PC-9 (cell line): ENCODE data around the gene TNK1. TPM values are rescaled to one million over a fixed set of nuclear protein-coding genes. Genes with fewer than 3 reads are reported as not detected.

ENCODE experiments used
- BruUV-seq: library from RNA; stranded (reverse); fragments of 400-500 nt; replicated peaks from 2 replicates; lab custom pipeline; 2021; lab: Mats Ljungman, UMichigan
- CTCF ChIA-PET: fragments of 300-600 bp; sonication (Branson Sonifier 250); formaldehyde crosslinking; loops from one replicate; lab custom pipeline; 2022; ENCODE audit warnings: antibody characterized with exemption; lab: Charles Lee
- POLR2A ChIA-PET: fragments of 300-600 bp; sonication (Branson Sonifier 250); formaldehyde crosslinking; loops from one replicate; lab custom pipeline; 2022; ENCODE audit warnings: antibody characterized with exemption; ENCODE audit not compliant: unreplicated experiment; lab: Charles Lee
- DNase-seq, 2 experiments: peaks; one replicate each; pipeline versions ENCODE4 v3.0.0 to v3.0.0-alpha.2; 2015 to 2022; ENCODE audit warnings: mixed read lengths in 1 of 2
- H2AFZ ChIP-seq: fragments of 200-600 bp; sonication (generic); 2 replicates; pipeline ENCODE4 v1.8.1; 2017; ENCODE audit warnings: antibody characterized with exemption
- H3F3A ChIP-seq: fragments of 200-600 bp; sonication (generic); 2 replicates; pipeline ENCODE4 v1.8.1; 2017; ENCODE audit warnings: antibody characterized with exemption, mild to moderate bottlenecking, low read depth; ENCODE audit not compliant: insufficient read depth
- H3K27ac ChIP-seq: fragments of 200-600 bp; sonication (generic); 2 replicates; pipeline ENCODE4 v1.6.1; 2016; ENCODE audit warnings: mixed run types
- H3K27me3 ChIP-seq: fragments of 200-600 bp; sonication (generic); 2 replicates; pipeline ENCODE4 v1.6.1; 2016; ENCODE audit warnings: low read depth, mixed run types; ENCODE audit not compliant: insufficient read depth
- H3K36me3 ChIP-seq: fragments of 200-600 bp; sonication (generic); 2 replicates; pipeline ENCODE4 v1.6.1; 2016; ENCODE audit warnings: low read depth, mixed run types
- H3K4me1 ChIP-seq: fragments of 200-600 bp; sonication (generic); replicated peaks from 2 replicates; pipeline ENCODE4 v1.6.1; 2016; ENCODE audit warnings: mixed run types; ENCODE audit not compliant: insufficient read depth
- H3K4me2 ChIP-seq: fragments of 200-600 bp; sonication (generic); 2 replicates; pipeline ENCODE4 v1.6.1; 2017; ENCODE audit warnings: mixed run types
- H3K4me3 ChIP-seq: fragments of 200-600 bp; sonication (generic); 2 replicates; pipeline ENCODE4 v1.6.1; 2016; ENCODE audit warnings: mixed run types
- H3K79me2 ChIP-seq: fragments of 200-600 bp; sonication (generic); 2 replicates; pipeline ENCODE4 v1.6.1; 2017; ENCODE audit warnings: low read depth, mixed run types
- H3K9me2 ChIP-seq: fragments of 200-600 bp; sonication (generic); 2 replicates; pipeline ENCODE4 v1.8.1; 2017; ENCODE audit warnings: mild to moderate bottlenecking; ENCODE audit not compliant: insufficient read depth
- H3K9me3 ChIP-seq: fragments of 200-600 bp; sonication (generic); 2 replicates; pipeline ENCODE4 v1.8.1; 2016; ENCODE audit warnings: low read depth; ENCODE audit not compliant: insufficient read depth
- H4K20me1 ChIP-seq: fragments of 200-600 bp; sonication (generic); 2 replicates; pipeline ENCODE4 v1.8.1; 2017; ENCODE audit not compliant: insufficient read depth
- EZH2 ChIP-seq: fragments of 200-600 bp; sonication (generic); IDR thresholded peaks from 2 replicates; pipeline ENCODE4 v1.8.0; 2017; ENCODE audit warnings: antibody characterized with exemption, low read depth
- intact Hi-C: fragments of 100-400 bp; cut with micrococcal nuclease; formaldehyde crosslinking; loops from one replicate; pipeline ENCODE4 v1.10.0; 2022; ENCODE audit not compliant: unreplicated experiment
- total RNA-seq: library from RNA; stranded (reverse); gene quantifications from 2 replicates; pipeline ENCODE4 v1.2.3, GENCODE V29; 2021
- TF ChIP-seq, protein P1 (sequence below): fragments of 200-600 bp; sonication (generic); conservative IDR thresholded peaks from 2 replicates; pipeline ENCODE4 v1.6.1; 2017; ENCODE audit warnings: mixed run types, antibody characterized with exemption, mild to moderate bottlenecking, moderate library complexity

The TNK1 gene
- total RNA-seq, 1 experiment from 2014 or later = 18.8 TPM

DNA sequence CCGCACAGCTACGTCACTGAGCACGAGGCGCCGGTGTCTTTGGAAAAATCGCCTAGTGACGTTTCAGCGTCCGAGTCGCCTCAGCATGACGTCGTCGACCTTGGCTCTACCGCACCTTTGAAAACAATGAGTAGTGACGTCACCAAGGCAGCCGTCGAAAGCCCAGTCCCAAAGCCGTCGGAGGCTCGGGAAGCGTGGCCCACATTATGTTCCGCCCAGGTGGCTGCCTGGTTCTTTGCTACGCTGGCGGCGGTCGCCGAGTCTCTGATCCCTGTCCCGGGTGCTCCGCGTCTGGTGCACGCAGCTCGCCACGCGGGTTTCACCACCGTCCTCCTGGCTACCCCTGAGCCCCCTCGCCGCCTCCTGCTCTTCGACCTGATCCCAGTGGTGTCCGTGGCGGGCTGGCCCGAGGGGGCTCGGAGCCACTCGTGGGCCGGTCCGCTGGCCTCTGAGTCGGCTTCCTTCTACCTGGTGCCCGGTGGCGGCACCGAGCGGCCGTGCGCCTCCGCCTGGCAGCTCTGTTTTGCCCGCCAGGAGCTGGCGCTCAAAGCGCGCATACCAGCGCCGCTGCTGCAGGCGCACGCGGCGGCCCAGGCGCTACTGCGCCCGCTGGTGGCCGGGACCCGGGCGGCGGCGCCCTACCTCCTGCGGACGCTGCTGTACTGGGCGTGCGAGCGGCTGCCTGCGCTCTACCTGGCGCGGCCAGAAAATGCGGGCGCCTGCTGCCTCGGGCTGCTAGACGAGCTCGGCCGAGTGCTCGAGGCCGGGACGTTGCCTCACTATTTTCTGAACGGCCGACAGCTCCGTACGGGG, 55.9 kb downstream of the TNK1 start:
- Histone ChIP-seq H3K36me3 (no peaks in the 10 kb centered on the region), H3K4me3 (peak overlapping the region; percentile 57), H3K27ac (peak overlapping the region; percentile 68; the same call in 1 of the 2 replicates), H3K4me2 (peak overlapping the region; percentile 90), H2AFZ (peak overlapping the region; percentile 74), H3K27me3 (no peaks in the 10 kb centered on the region), H3K9me2 (no peaks in the 10 kb centered on the region), H3K79me2 (peaks cover 8% of the 10 kb centered on the region; the same call in 1 of the 2 replicates), H4K20me1 (no peaks in the 10 kb centered on the region), H3K9me3 (no peaks in the 10 kb centered on the region), H3K4me1 (0 out of 2 replicates have a peak, but pooled peaks cover 7% of the 10 kb centered on the region), H3F3A (peaks cover 13% of the 10 kb centered on the region; the same call in 1 of the 2 replicates)
- intact Hi-C loops = loop anchor here (2.0 to 5.0 kb wide), 2 partner anchors 42 to 66 kb away; partner anchors contain the start of gene PLSCR3
- peak; percentile 64 to 90 for DNase-seq
- BruUV-seq = no TSS peak
- POLR2A ChIA-PET = interaction anchor here (0.6 to 1.1 kb wide), 4 partner anchors 9 to 250 kb away, joined by 3 to 16 read pairs (median 4); partner anchors contain the start of genes GABARAP, POLR2A and TP53
- TF ChIP-seq EZH2 = no peak
- TF ChIP-seq, protein P1, sequence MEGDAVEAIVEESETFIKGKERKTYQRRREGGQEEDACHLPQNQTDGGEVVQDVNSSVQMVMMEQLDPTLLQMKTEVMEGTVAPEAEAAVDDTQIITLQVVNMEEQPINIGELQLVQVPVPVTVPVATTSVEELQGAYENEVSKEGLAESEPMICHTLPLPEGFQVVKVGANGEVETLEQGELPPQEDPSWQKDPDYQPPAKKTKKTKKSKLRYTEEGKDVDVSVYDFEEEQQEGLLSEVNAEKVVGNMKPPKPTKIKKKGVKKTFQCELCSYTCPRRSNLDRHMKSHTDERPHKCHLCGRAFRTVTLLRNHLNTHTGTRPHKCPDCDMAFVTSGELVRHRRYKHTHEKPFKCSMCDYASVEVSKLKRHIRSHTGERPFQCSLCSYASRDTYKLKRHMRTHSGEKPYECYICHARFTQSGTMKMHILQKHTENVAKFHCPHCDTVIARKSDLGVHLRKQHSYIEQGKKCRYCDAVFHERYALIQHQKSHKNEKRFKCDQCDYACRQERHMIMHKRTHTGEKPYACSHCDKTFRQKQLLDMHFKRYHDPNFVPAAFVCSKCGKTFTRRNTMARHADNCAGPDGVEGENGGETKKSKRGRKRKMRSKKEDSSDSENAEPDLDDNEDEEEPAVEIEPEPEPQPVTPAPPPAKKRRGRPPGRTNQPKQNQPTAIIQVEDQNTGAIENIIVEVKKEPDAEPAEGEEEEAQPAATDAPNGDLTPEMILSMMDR = peak; percentile 54
- CTCF ChIA-PET = interaction anchor here (0.6 to 2.9 kb wide), 8 partner anchors 9 to 251 kb away, joined by 3 to 19 read pairs (median 6); partner anchors contain the start of genes FXR2, TMEM256 and TP53

DNA sequence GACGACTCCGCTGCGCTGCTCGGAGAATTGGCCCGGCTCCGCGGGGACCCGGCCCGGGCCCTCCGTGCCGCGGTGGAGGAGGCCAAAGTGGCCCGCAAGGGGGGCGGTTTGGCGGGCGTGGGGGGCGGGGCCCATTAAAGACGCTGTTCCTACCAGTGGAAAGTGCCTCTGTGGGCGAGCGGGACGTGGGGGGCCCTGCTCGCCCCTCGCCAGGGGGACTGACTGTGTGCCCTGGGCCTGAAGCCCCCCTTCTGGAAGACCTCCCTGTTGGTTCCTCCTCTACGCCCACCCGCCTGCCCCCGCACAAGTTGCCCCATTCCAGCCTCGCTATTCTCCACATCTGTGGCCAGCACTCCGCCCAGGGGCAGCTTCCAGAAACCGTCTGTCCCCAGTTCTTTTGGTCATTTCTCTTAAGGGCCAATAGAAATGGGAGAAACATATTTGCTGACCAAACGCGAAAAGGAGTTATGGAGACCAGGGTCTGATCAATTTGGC, 56.5 kb downstream of the TNK1 start:
- CTCF ChIA-PET = interaction anchor here (0.6 to 2.9 kb wide), 5 partner anchors 8 to 250 kb away, joined by 3 to 19 read pairs (median 5); partner anchors contain the start of genes TMEM256 and TP53
- no peaks in the 10 kb centered on the region for H4K20me1 ChIP-seq
- no peaks in the 10 kb centered on the region for H3K9me3 ChIP-seq
- H2AFZ ChIP-seq = no peak overlapping the region
- no peaks in the 10 kb centered on the region for H3K36me3 ChIP-seq
- no TSS peak for BruUV-seq
- peak overlapping the region; percentile 90 for H3K4me2 ChIP-seq
- POLR2A ChIA-PET = interaction anchor here (0.6 to 0.7 kb wide), 2 partner anchors 8 to 146 kb away, joined by 4 to 7 read pairs; no protein-coding TSS in a partner anchor
- no peak for DNase-seq
- H3K79me2 ChIP-seq = peaks cover 8% of the 10 kb centered on the region; the same call in 1 of the 2 replicates
- H3K9me2 ChIP-seq = no peaks in the 10 kb centered on the region
- intact Hi-C loops = loop anchor here (2.0 to 5.0 kb wide), 2 partner anchors 43 to 65 kb away; partner anchors contain the start of gene PLSCR3
- TF ChIP-seq EZH2 = no peak
- TF ChIP-seq, protein P1 = no peak
- H3K4me3 ChIP-seq = peak overlapping the region; percentile 57; the same call in 1 of the 2 replicates
- peaks cover 13% of the 10 kb centered on the region; the same call in 1 of the 2 replicates for H3F3A ChIP-seq
- H3K27ac ChIP-seq = no peak overlapping the region
- H3K27me3 ChIP-seq = no peaks in the 10 kb centered on the region
- 0 out of 2 replicates have a peak, but pooled peaks cover 7% of the 10 kb centered on the region for H3K4me1 ChIP-seq
